ENCODE data around the gene COQ2.

- no peak for TF ChIP-seq CTCF (IDR thresholded peaks at IDR 0.05)
- TF ChIP-seq POLR2AphosphoS5 (IDR thresholded peaks at IDR 0.05) = no peak
Measured at GRCh38 chr4:83316459-83317165, 32.0 kb upstream of the COQ2 start.
